Endothelial cell of umbilical vein (primary cell): ENCODE results near the gene THSD7B. TPM values are rescaled to one million over a fixed set of nuclear protein-coding genes. Genes with fewer than 3 reads are reported as not detected.

ENCODE experiments used
- BruUV-seq: library from RNA; stranded (reverse); fragments of 400-500 nt; replicated peaks from 2 replicates; lab custom pipeline; 2021; lab: Mats Ljungman, UMichigan
- CTCF ChIA-PET: fragments of 300-600, 350-600 bp; sonication (Branson Sonifier 250); formaldehyde crosslinking; loops from one replicate; lab custom pipeline; 2021; ENCODE audit warnings: antibody characterized with exemption, inconsistent platforms; lab: Charles Lee
- POLR2A ChIA-PET: fragments of 300-600, 350-600 bp; sonication (Branson Sonifier 250); formaldehyde crosslinking; loops from one replicate; lab custom pipeline; 2021; ENCODE audit warnings: antibody characterized with exemption, inconsistent platforms; lab: Charles Lee
- DNase-seq: peaks from one replicate; pipeline ENCODE4 v3.0.0-alpha.2; 2011; ENCODE audit warnings: low read depth, low spot score
- FAIRE-seq: peaks from 2 replicates; lab custom pipeline; 2011; peaks lifted over from hg19 to GRCh38; lab: Jason Lieb, UNC
- H2AFZ ChIP-seq: 2 replicates; pipeline ENCODE4 v1.6.0; 2012; ENCODE audit warnings: low read depth, low read length, control low read depth, inconsistent platforms
- H3K27ac ChIP-seq: 2 replicates; pipeline ENCODE4 v1.5.1; 2011; ENCODE audit warnings: low read depth, mild to moderate bottlenecking, control low read depth, low read length, moderate library complexity; ENCODE audit not compliant: insufficient read depth
- H3K27me3 ChIP-seq, 2 experiments: 2 replicates each; pipeline versions ENCODE4 v1.6.0 to v1.6.1; 2011; ENCODE audit warnings: low read length in 2 of 2, mixed read lengths in 1 of 2; ENCODE audit not compliant: control insufficient read depth in 2 of 2, insufficient read depth in 2 of 2
- H3K36me3 ChIP-seq, 2 experiments: 2 replicates in 1 of 2; 3 replicates in 1 of 2; pipeline ENCODE4 v1.5.1; 2011; ENCODE audit warnings: low read length in 2 of 2, mild to moderate bottlenecking in 1 of 2, moderate library complexity in 1 of 2; ENCODE audit not compliant: control insufficient read depth in 2 of 2, insufficient read depth in 2 of 2; ENCODE audit errors: extremely low read depth in 1 of 2
- H3K4me1 ChIP-seq: 3 replicates; pipeline ENCODE4 v1.5.1; 2011; ENCODE audit warnings: mild to moderate bottlenecking, low read length; ENCODE audit not compliant: control insufficient read depth, insufficient read depth; ENCODE audit errors: extremely low read depth
- H3K4me2 ChIP-seq: 2 replicates; pipeline ENCODE4 v1.6.1; 2011; ENCODE audit warnings: low read length, control low read depth, mixed read lengths; ENCODE audit not compliant: insufficient read depth
- H3K4me3 ChIP-seq, 3 experiments: fragments of 200-600 bp in 1 of 3; sonication (generic), shearing (Covaris generic) in 1 of 3; replicated peaks in 1 of 3; 2 replicates each; pipeline ENCODE4 v1.5.1; 2011 to 2016; ENCODE audit warnings: control low read depth in 3 of 3, low read length in 3 of 3, mild to moderate bottlenecking in 2 of 3, inconsistent platforms in 1 of 3, low read depth in 1 of 3, moderate library complexity in 1 of 3; ENCODE audit not compliant: insufficient read depth in 1 of 3
- H3K79me2 ChIP-seq: 2 replicates; pipeline ENCODE4 v1.6.0; 2012; ENCODE audit warnings: low read length, inconsistent platforms; ENCODE audit not compliant: control insufficient read depth, insufficient read depth
- H3K9ac ChIP-seq: replicated peaks from 2 replicates; pipeline ENCODE3; 2011; ENCODE audit warnings: low read length, control low read depth; ENCODE audit not compliant: insufficient read depth; ENCODE audit errors: extremely low read depth
- H3K9me1 ChIP-seq: replicated peaks from 3 replicates; pipeline ENCODE4 v1.6.0; 2011; ENCODE audit warnings: mild to moderate bottlenecking, low read length; ENCODE audit not compliant: control insufficient read depth, insufficient read depth; ENCODE audit errors: extremely low read depth
- H3K9me3 ChIP-seq: replicated peaks from 2 replicates; pipeline ENCODE4 v1.5.1; 2012; ENCODE audit warnings: low read length, inconsistent platforms; ENCODE audit not compliant: control insufficient read depth, insufficient read depth
- H4K20me1 ChIP-seq: replicated peaks from 2 replicates; pipeline ENCODE3; 2011; ENCODE audit warnings: mild to moderate bottlenecking, low read length; ENCODE audit not compliant: control insufficient read depth, insufficient read depth; ENCODE audit errors: extremely low read depth
- EZH2 ChIP-seq: IDR thresholded peaks from 2 replicates; pipeline ENCODE4 v1.6.1; 2012; ENCODE audit warnings: borderline replicate concordance, low read depth, mild to moderate bottlenecking, moderate library complexity, low read length, inconsistent platforms; ENCODE audit not compliant: severe bottlenecking
- FOS ChIP-seq: IDR thresholded peaks from 2 replicates; pipeline ENCODE4 v1.6.1; 2011; ENCODE audit warnings: mild to moderate bottlenecking, low read length, moderate library complexity, borderline replicate concordance; ENCODE audit not compliant: insufficient read depth
- GATA2 ChIP-seq: IDR thresholded peaks from 2 replicates; pipeline ENCODE4 v1.7.0; 2011; ENCODE audit warnings: low read depth, mild to moderate bottlenecking, moderate library complexity, mixed read lengths, low read length; ENCODE audit not compliant: insufficient read length, insufficient read depth
- JUN ChIP-seq: IDR thresholded peaks from 2 replicates; pipeline ENCODE4 v1.6.1; 2011; ENCODE audit warnings: borderline replicate concordance, low read depth; ENCODE audit not compliant: insufficient read length, insufficient read depth
- MYC ChIP-seq: IDR thresholded peaks from one replicate; pipeline ENCODE4 v1.6.1; 2011; ENCODE audit warnings: mild to moderate bottlenecking, low read depth, low read length
- POLR2A ChIP-seq: IDR thresholded peaks from 2 replicates; pipeline ENCODE4 v1.6.1; 2012; ENCODE audit warnings: low read depth, mild to moderate bottlenecking, control low read depth, low read length
- POLR2AphosphoS5 ChIP-seq: IDR thresholded peaks from 2 replicates; pipeline ENCODE4 v1.6.1; 2012; ENCODE audit warnings: low read depth, mild to moderate bottlenecking, control low read depth, low read length, moderate library complexity; ENCODE audit not compliant: insufficient read depth
- dilution Hi-C: fragments of 300-500 bp; cut with MboI; formaldehyde crosslinking; loops from one replicate; pipeline ENCODE4 v1.15.0; 2019; ENCODE audit warnings: low sequenced_read_pairs; ENCODE audit not compliant: extremely low pct_ligation_motif_present
- intact Hi-C: fragments of 100-400 bp; cut with micrococcal nuclease; formaldehyde crosslinking; loops from one replicate; pipeline ENCODE4 v1.10.0; 2022
- polyA plus RNA-seq, 4 experiments: library from polyadenylated mRNA; depleted of rRNA in 3 of 4; stranded (reverse) in 3 of 4; unstranded in 1 of 4; fragments of >200 nt; gene quantifications; 2 replicates each; pipeline versions ENCODE4 v1.2.1 to v1.2.3, GENCODE V29; 2011 to 2012; ENCODE audit warnings: missing spikeins in 1 of 4
- total RNA-seq: library from RNA; stranded (reverse); gene quantifications from 2 replicates; pipeline ENCODE4 v1.2.3, GENCODE V29; 2021
- TF ChIP-seq, protein P1 (sequence below), 2 donors: IDR thresholded peaks; 1 replicate in 1 of 2; 2 replicates in 1 of 2; pipeline ENCODE4 v1.5.1; 2011; ENCODE audit warnings: low read length in 2 of 2, mild to moderate bottlenecking in 2 of 2, moderate library complexity in 2 of 2, control low read depth in 1 of 2, inconsistent platforms in 1 of 2, low read depth in 1 of 2; ENCODE audit not compliant: insufficient read depth in 1 of 2; ENCODE audit errors: extremely low read depth in 1 of 2
- TF ChIP-seq, protein P2 (sequence below): IDR thresholded peaks from 2 replicates; pipeline ENCODE4 v1.6.1; 2011; ENCODE audit not compliant: insufficient read depth, insufficient read length

The THSD7B gene
- total and polyA plus RNA-seq, 2 donors (not counting 3 experiments of a cell fraction or from before 2014, with no cell fraction given): 0.04 TPM; not detected in 1

DNA sequence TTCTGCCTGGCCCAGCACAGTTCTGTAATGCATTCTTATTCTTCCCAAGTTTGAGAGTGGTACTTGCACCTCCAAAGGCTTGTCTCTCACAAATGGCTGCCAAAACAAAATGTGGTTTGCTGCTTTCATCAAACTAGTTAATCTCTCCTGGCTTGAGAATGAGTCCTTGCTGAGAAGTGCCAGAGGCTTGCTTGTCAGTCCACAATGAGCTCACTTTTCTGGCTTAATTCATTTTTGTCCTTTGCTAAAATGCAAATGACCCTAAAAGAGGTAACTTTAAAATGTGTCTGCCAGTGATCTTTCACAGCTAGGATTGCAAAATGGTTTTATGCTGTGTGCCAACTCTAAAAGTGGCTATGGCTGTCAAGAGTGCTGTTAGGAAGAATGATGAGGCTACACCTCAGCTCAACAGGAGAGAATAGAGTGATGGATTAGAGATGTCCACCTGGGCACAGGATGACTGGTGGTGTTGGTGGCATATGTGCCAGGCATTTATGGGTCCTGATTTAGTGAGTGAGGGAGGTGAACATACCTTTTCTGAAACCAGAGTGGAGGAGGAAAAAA is 907.7 kb downstream of the THSD7B start:
- dilution Hi-C loops: no loop called here
- Histone ChIP-seq H3K9me1 (no peaks in the 10 kb centered on the region), H2AFZ (no peak overlapping the region), H4K20me1 (no peaks in the 10 kb centered on the region), H3K4me1 (no peaks in the 10 kb centered on the region), H3K9ac (no peak overlapping the region), H3K9me3 (no peaks in the 10 kb centered on the region), H3K4me3 (no peak overlapping the region), H3K36me3 (no peaks in the 10 kb centered on the region), H3K27me3 (no peaks in the 10 kb centered on the region), H3K79me2 (no peaks in the 10 kb centered on the region), H3K27ac (no peak overlapping the region), H3K4me2 (no peak overlapping the region)
- FAIRE-seq: no peak
- CTCF ChIA-PET: no interaction called here
- TF ChIP-seq POLR2A (no peak), MYC (no peak), POLR2AphosphoS5 (no peak), FOS (no peak), EZH2 (no peak), JUN (no peak), GATA2 (no peak)
- TF ChIP-seq, protein P1, sequence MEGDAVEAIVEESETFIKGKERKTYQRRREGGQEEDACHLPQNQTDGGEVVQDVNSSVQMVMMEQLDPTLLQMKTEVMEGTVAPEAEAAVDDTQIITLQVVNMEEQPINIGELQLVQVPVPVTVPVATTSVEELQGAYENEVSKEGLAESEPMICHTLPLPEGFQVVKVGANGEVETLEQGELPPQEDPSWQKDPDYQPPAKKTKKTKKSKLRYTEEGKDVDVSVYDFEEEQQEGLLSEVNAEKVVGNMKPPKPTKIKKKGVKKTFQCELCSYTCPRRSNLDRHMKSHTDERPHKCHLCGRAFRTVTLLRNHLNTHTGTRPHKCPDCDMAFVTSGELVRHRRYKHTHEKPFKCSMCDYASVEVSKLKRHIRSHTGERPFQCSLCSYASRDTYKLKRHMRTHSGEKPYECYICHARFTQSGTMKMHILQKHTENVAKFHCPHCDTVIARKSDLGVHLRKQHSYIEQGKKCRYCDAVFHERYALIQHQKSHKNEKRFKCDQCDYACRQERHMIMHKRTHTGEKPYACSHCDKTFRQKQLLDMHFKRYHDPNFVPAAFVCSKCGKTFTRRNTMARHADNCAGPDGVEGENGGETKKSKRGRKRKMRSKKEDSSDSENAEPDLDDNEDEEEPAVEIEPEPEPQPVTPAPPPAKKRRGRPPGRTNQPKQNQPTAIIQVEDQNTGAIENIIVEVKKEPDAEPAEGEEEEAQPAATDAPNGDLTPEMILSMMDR (IDR thresholded peaks at IDR 0.05; ENCODE audit: extremely low read depth in 1 of 2, insufficient read depth in 1 of 2, low read depth in 1 of 2, low read length in 2 of 2): no peak
- TF ChIP-seq, protein P2, sequence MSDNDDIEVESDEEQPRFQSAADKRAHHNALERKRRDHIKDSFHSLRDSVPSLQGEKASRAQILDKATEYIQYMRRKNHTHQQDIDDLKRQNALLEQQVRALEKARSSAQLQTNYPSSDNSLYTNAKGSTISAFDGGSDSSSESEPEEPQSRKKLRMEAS: no peak
- intact Hi-C loops: no loop called here
- no TSS peak for BruUV-seq
- DNase-seq: no peak
- POLR2A ChIA-PET: no interaction called here
